DOHH2 (cell line): ENCODE data around the gene PRDM15.

Experiments used
- H3F3A ChIP-seq: fragments of 200-600 bp; sonication (generic), shearing (Covaris generic); 2 replicates; pipeline ENCODE4 v1.6.0; 2016; ENCODE audit warnings: antibody characterized with exemption, mild to moderate bottlenecking; ENCODE audit not compliant: control insufficient read depth, insufficient read depth
- H3K27ac ChIP-seq: fragments of 200-600 bp; sonication (generic); 2 replicates; pipeline ENCODE4 v1.5.1; 2014; ENCODE audit warnings: low read depth, mild to moderate bottlenecking, low read length, moderate library complexity
- H3K27me3 ChIP-seq: fragments of 200-600 bp; sonication (generic); 2 replicates; pipeline ENCODE4 v1.6.1; 2014; ENCODE audit warnings: mild to moderate bottlenecking, low read length, mixed read lengths; ENCODE audit not compliant: control insufficient read depth
- H3K36me3 ChIP-seq: fragments of 200-600 bp; sonication (generic); 2 replicates; pipeline ENCODE4 v1.6.1; 2014; ENCODE audit warnings: mild to moderate bottlenecking, low read length, moderate library complexity, mixed read lengths; ENCODE audit not compliant: control insufficient read depth
- H3K4me1 ChIP-seq: fragments of 200-600 bp; sonication (generic); 2 replicates; pipeline ENCODE4 v1.6.1; 2014; ENCODE audit warnings: mild to moderate bottlenecking, low read length, mixed read lengths; ENCODE audit not compliant: control insufficient read depth
- H3K4me2 ChIP-seq: fragments of 200-600 bp; sonication (generic); 2 replicates; pipeline ENCODE4 v1.6.0; 2014; ENCODE audit warnings: mild to moderate bottlenecking, low read length, moderate library complexity
- H3K4me3 ChIP-seq: fragments of 200-600 bp; sonication (generic); 2 replicates; pipeline ENCODE4 v1.5.1; 2014; ENCODE audit warnings: mild to moderate bottlenecking, low read length, mixed read lengths
- H3K79me2 ChIP-seq: fragments of 200-600 bp; sonication (generic); 2 replicates; pipeline ENCODE4 v1.6.1; 2014; ENCODE audit warnings: mild to moderate bottlenecking, low read length, mixed read lengths; ENCODE audit not compliant: control insufficient read depth
- H3K9me2 ChIP-seq: fragments of 200-600 bp; sonication (generic); replicated peaks from 2 replicates; pipeline ENCODE4 v1.6.1; 2014; ENCODE audit warnings: mild to moderate bottlenecking, low read length, mixed read lengths; ENCODE audit not compliant: control insufficient read depth
- H3K9me3 ChIP-seq: fragments of 200-600 bp; sonication (generic); 2 replicates; pipeline ENCODE4 v1.6.1; 2014; ENCODE audit warnings: antibody characterized with exemption, low read length, mixed read lengths; ENCODE audit not compliant: control insufficient read depth, insufficient read depth
- H4K20me1 ChIP-seq: fragments of 200-600 bp; sonication (generic); 2 replicates; pipeline ENCODE4 v1.6.0; 2014; ENCODE audit warnings: low read depth, mild to moderate bottlenecking, antibody characterized with exemption, low read length, moderate library complexity; ENCODE audit not compliant: control insufficient read depth, insufficient read depth
- CTCF ChIP-seq: fragments of 200-600 bp; sonication (generic); IDR thresholded peaks from one replicate; pipeline ENCODE4 v1.5.1; 2014; ENCODE audit warnings: antibody characterized with exemption, mild to moderate bottlenecking, low read depth, low read length; ENCODE audit not compliant: poor library complexity, severe bottlenecking
- EZH2phosphoT487 ChIP-seq: fragments of 200-600 bp; sonication (generic); IDR thresholded peaks from 2 replicates; pipeline ENCODE4 v1.6.1; 2017; ENCODE audit warnings: borderline replicate concordance, mild to moderate bottlenecking, antibody characterized with exemption, low read length, moderate library complexity, mixed read lengths

Gene PRDM15

GRCh38 chr21:41854426-41854995, 24.6 kb downstream of the PRDM15 start:
- Histone ChIP-seq H3K27ac (no peak overlapping the region), H3K4me1 (no peaks in the 10 kb centered on the region), H3K27me3 (no peaks in the 10 kb centered on the region), H3K79me2 (peaks cover 10% of the 10 kb centered on the region), H3K9me2 (no peaks in the 10 kb centered on the region), H3K36me3 (peaks cover 91% of the 10 kb centered on the region), H3K9me3 (no peaks in the 10 kb centered on the region; the same call in 1 of the 2 replicates), H3K4me3 (no peak overlapping the region), H3F3A (no peaks in the 10 kb centered on the region), H3K4me2 (no peak overlapping the region), H4K20me1 (no peaks in the 10 kb centered on the region)
- no peak for TF ChIP-seq CTCF
- no peak for TF ChIP-seq EZH2phosphoT487

- Histone ChIP-seq H3K4me3 (no peak overlapping the region), H3K9me3 (no peaks in the 10 kb centered on the region; the same call in 1 of the 2 replicates), H3K4me2 (no peak overlapping the region), H3K36me3 (peaks cover 88% of the 10 kb centered on the region), H3K9me2 (no peaks in the 10 kb centered on the region), H3K79me2 (peaks cover 4% of the 10 kb centered on the region; the same call in 1 of the 2 replicates), H3K27me3 (no peaks in the 10 kb centered on the region), H3K4me1 (no peaks in the 10 kb centered on the region), H3K27ac (no peak overlapping the region), H4K20me1 (no peaks in the 10 kb centered on the region), H3F3A (no peaks in the 10 kb centered on the region)
- TF ChIP-seq EZH2phosphoT487, result no peak
- no peak for TF ChIP-seq CTCF
These were observed 26.2 kb downstream of the PRDM15 start for GRCh38 chr21:41852929-41853320.

GRCh38 chr21:41852151-41852928, 26.8 kb downstream of the PRDM15 start:
- H3K4me1 ChIP-seq, result no peaks in the 10 kb centered on the region
- no peaks in the 10 kb centered on the region; the same call in 1 of the 2 replicates for H3K9me3 ChIP-seq
- no peaks in the 10 kb centered on the region for H3F3A ChIP-seq
- TF ChIP-seq EZH2phosphoT487 (no peak), CTCF (no peak)
- H3K79me2 ChIP-seq, result peaks cover 4% of the 10 kb centered on the region; the same call in 1 of the 2 replicates
- no peak overlapping the region for H3K4me2 ChIP-seq
- no peaks in the 10 kb centered on the region for H3K9me2 ChIP-seq
- H3K27me3 ChIP-seq, result no peaks in the 10 kb centered on the region
- H4K20me1 ChIP-seq, result no peaks in the 10 kb centered on the region
- H3K4me3 ChIP-seq, result no peak overlapping the region
- H3K27ac ChIP-seq, result no peak overlapping the region
- H3K36me3 ChIP-seq, result peaks cover 88% of the 10 kb centered on the region
